ENCODE data around the gene ZNF236. TPM values are rescaled to one million over a fixed set of nuclear protein-coding genes. Genes with fewer than 3 reads are reported as not detected.

Gene ZNF236
- total and polyA plus RNA-seq, 2 donors (not counting 1 experiment from before 2014, with no cell fraction given): 8.9 to 39.5 TPM

DNA sequence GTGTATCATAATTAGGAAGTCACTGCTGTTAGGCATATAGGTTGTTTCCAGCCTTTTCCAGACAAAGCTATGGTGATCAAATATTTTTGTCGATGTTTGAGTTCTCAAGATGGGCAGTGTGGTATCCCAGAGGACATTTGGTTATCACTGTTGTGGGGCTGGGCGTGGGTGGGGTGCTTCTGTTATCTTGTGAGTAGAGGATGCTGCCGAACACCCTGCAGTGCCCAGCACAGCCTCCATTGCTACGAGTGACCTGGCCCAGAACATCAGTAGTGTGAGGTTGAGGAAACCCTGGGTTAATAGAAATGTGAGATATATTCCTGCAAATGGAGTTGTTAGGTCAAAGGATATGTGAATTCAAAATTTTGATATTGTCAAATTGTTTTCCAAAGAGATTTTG is 33.2 kb downstream of the ZNF236 start:
- POLR2A ChIA-PET: no interaction called here

DNA sequence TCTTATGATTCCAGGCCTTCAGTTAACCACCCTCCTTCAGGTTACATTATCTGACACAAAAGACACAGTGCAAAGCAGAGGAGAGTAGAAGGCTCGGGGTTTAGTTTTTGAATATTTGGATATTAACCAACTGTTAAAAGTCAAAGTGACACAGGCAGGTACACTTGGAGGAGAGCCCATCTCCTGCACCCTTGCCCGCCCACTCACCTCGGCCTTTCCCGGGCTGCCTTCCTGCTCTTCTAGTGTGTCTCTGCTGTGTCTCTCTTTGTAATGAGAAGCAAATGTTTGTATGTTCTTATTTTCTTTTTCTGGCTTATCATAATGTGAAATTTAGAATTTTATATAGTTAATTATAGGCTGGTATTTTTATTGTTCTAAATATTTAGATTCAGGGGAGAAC is 35.1 kb downstream of the ZNF236 start:
- no peak overlapping the region for H3K4me3 ChIP-seq (ENCODE audit: control extremely low read depth in 1 of 5, extremely low read depth in 1 of 5, insufficient read depth in 1 of 5, low read depth in 2 of 5, low read length in 4 of 5)
- no peak overlapping the region for H2AFZ ChIP-seq (ENCODE audit: insufficient read depth, low read depth, low read length, poor library complexity, severe bottlenecking)
- Mint-ChIP-seq H3K4me3 (no peak overlapping the region), H3K27me3 (no peaks in the 10 kb centered on the region), H3K27ac (no peak overlapping the region), H3K4me1 (no peaks in the 10 kb centered on the region), H3K9me3 (ENCODE audit: insufficient read depth) (no peaks in the 10 kb centered on the region)
- H3K36me3 ChIP-seq (replicated peaks in 1 of 2; ENCODE audit: control extremely low read depth in 1 of 2, control insufficient read depth in 1 of 2, extremely low read depth in 1 of 2, insufficient read depth in 2 of 2, low read length in 1 of 2): peaks cover 0 to 28% of the 10 kb centered on the region in 2 experiments
- DNase-seq (no peak), ATAC-seq (ENCODE audit: low read depth) (no peak)
- H3K4me2 ChIP-seq (replicated peaks; ENCODE audit: low read depth, low read length, poor library complexity, severe bottlenecking): no peak overlapping the region
- H3K79me2 ChIP-seq (ENCODE audit: control insufficient read depth, insufficient read depth, low read length): peaks cover 4% of the 10 kb centered on the region
- intact Hi-C loops (cut with micrococcal nuclease): no loop called here
- POLR2A ChIA-PET: no interaction called here
- H3K9ac ChIP-seq (ENCODE audit: low read length): no peak overlapping the region
- no peak overlapping the region for H3K27ac ChIP-seq (ENCODE audit: low read length in 2 of 2)
- peaks cover 8% of the 10 kb centered on the region for H4K20me1 ChIP-seq (ENCODE audit: control insufficient read depth, insufficient read depth, low read length, poor library complexity, severe bottlenecking)
- H3K9me3 ChIP-seq (ENCODE audit: control extremely low read depth in 1 of 3, control insufficient read depth in 2 of 3, insufficient read depth in 1 of 3, low read length in 2 of 3): peaks cover 0 to 3% (median 0%) of the 10 kb centered on the region in 3 donors
- TF ChIP-seq, protein P1, sequence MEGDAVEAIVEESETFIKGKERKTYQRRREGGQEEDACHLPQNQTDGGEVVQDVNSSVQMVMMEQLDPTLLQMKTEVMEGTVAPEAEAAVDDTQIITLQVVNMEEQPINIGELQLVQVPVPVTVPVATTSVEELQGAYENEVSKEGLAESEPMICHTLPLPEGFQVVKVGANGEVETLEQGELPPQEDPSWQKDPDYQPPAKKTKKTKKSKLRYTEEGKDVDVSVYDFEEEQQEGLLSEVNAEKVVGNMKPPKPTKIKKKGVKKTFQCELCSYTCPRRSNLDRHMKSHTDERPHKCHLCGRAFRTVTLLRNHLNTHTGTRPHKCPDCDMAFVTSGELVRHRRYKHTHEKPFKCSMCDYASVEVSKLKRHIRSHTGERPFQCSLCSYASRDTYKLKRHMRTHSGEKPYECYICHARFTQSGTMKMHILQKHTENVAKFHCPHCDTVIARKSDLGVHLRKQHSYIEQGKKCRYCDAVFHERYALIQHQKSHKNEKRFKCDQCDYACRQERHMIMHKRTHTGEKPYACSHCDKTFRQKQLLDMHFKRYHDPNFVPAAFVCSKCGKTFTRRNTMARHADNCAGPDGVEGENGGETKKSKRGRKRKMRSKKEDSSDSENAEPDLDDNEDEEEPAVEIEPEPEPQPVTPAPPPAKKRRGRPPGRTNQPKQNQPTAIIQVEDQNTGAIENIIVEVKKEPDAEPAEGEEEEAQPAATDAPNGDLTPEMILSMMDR (IDR thresholded peaks at IDR 0.05): no peak
- TF ChIP-seq EZH2 (IDR thresholded peaks at IDR 0.05; ENCODE audit: borderline replicate concordance, insufficient read depth, low read depth, low read length, poor library complexity, severe bottlenecking): no peak
- no peaks in the 10 kb centered on the region for H3K4me1 ChIP-seq (ENCODE audit: control insufficient read depth in 2 of 2, insufficient read depth in 2 of 2, low read length in 2 of 2)
- no peaks in the 10 kb centered on the region for H3K27me3 ChIP-seq (replicated peaks in 1 of 4; ENCODE audit: control extremely low read depth in 1 of 4, control insufficient read depth in 3 of 4, insufficient read depth in 4 of 4, low read length in 3 of 4)
- WGBS (ENCODE audit: insufficient coverage): 95% methylated on average over 3 of the region's 4 CpGs
- CTCF ChIA-PET: no interaction called here

More for the DNA sequence above, 33.2 kb downstream of the ZNF236 start:
- no peak for ATAC-seq (ENCODE audit: low read depth)
- TF ChIP-seq, protein P1 (IDR thresholded peaks at IDR 0.05): no peak
- no peak for TF ChIP-seq EZH2 (IDR thresholded peaks at IDR 0.05; ENCODE audit: borderline replicate concordance, insufficient read depth, low read depth, low read length, poor library complexity, severe bottlenecking)
- Histone ChIP-seq H3K9me3 (ENCODE audit: control extremely low read depth in 1 of 3, control insufficient read depth in 2 of 3, insufficient read depth in 1 of 3, low read length in 2 of 3) (no peaks in the 10 kb centered on the region), H3K27ac (ENCODE audit: low read length in 2 of 2) (no peak overlapping the region), H3K79me2 (ENCODE audit: control insufficient read depth, insufficient read depth, low read length) (peaks cover 18% of the 10 kb centered on the region), H4K20me1 (ENCODE audit: control insufficient read depth, insufficient read depth, low read length, poor library complexity, severe bottlenecking) (peaks cover 8% of the 10 kb centered on the region), H3K27me3 (replicated peaks in 1 of 4; ENCODE audit: control extremely low read depth in 1 of 4, control insufficient read depth in 3 of 4, insufficient read depth in 4 of 4, low read length in 3 of 4) (no peaks in the 10 kb centered on the region), H2AFZ (ENCODE audit: insufficient read depth, low read depth, low read length, poor library complexity, severe bottlenecking) (no peak overlapping the region), H3K4me3 (ENCODE audit: control extremely low read depth in 1 of 5, extremely low read depth in 1 of 5, insufficient read depth in 1 of 5, low read depth in 2 of 5, low read length in 4 of 5) (no peak overlapping the region), H3K9ac (ENCODE audit: low read length) (no peak overlapping the region), H3K4me1 (ENCODE audit: control insufficient read depth in 2 of 2, insufficient read depth in 2 of 2, low read length in 2 of 2) (no peaks in the 10 kb centered on the region), H3K4me2 (replicated peaks; ENCODE audit: low read depth, low read length, poor library complexity, severe bottlenecking) (no peak overlapping the region), H3K36me3 (replicated peaks in 1 of 2; ENCODE audit: control extremely low read depth in 1 of 2, control insufficient read depth in 1 of 2, extremely low read depth in 1 of 2, insufficient read depth in 2 of 2, low read length in 1 of 2) (peaks cover 0 to 20% of the 10 kb centered on the region in 2 experiments)
- WGBS (ENCODE audit: insufficient coverage): 100% methylated on average over 3 of the region's 4 CpGs
- Mint-ChIP-seq H3K9me3 (ENCODE audit: insufficient read depth) (no peaks in the 10 kb centered on the region), H3K27ac (no peak overlapping the region), H3K27me3 (no peaks in the 10 kb centered on the region), H3K4me1 (no peaks in the 10 kb centered on the region), H3K4me3 (no peak overlapping the region)
- no peak for DNase-seq
- CTCF ChIA-PET: no interaction called here
- intact Hi-C loops (cut with micrococcal nuclease): no loop called here
